ENCODE measurements around the gene RAPGEF4.

DNA sequence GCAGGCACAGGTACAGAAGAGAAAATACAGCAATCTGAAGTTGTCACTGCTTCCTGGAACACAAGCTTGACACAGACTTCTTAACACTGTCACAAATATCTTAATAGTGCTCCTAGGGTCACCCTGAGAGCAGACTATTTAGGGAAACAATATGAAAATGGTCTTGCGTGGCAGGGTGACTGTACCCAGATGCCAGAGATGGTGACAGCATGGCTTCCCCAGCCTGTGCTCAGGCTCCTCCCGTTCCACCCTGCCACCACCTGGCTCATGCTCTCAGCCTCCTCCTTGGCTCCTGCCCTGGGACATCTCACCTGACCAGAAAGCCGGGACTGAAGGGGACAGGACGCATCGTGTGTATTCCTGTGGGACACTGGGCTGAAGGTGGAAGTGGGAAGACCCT is 111.5 kb downstream of the RAPGEF4 start:
- TF ChIP-seq, protein P1, sequence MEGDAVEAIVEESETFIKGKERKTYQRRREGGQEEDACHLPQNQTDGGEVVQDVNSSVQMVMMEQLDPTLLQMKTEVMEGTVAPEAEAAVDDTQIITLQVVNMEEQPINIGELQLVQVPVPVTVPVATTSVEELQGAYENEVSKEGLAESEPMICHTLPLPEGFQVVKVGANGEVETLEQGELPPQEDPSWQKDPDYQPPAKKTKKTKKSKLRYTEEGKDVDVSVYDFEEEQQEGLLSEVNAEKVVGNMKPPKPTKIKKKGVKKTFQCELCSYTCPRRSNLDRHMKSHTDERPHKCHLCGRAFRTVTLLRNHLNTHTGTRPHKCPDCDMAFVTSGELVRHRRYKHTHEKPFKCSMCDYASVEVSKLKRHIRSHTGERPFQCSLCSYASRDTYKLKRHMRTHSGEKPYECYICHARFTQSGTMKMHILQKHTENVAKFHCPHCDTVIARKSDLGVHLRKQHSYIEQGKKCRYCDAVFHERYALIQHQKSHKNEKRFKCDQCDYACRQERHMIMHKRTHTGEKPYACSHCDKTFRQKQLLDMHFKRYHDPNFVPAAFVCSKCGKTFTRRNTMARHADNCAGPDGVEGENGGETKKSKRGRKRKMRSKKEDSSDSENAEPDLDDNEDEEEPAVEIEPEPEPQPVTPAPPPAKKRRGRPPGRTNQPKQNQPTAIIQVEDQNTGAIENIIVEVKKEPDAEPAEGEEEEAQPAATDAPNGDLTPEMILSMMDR (IDR thresholded peaks at IDR 0.05 in 2 of 3, conservative IDR thresholded peaks at IDR 0.05 in 1 of 3; ENCODE audit: borderline replicate concordance in 1 of 3, insufficient read depth in 1 of 3, low read depth in 2 of 3, low read length in 2 of 3): no peak
- TF ChIP-seq SP1 (IDR thresholded peaks at IDR 0.05; ENCODE audit: low read depth) (no peak), ZFX (IDR thresholded peaks at IDR 0.05) (no peak), SRF (IDR thresholded peaks at IDR 0.05; ENCODE audit: low read depth) (no peak), POLR2A (IDR thresholded peaks at IDR 0.05; ENCODE audit: borderline replicate concordance, extremely low read depth, insufficient read depth, insufficient read length) (no peak), EZH2phosphoT487 (IDR thresholded peaks at IDR 0.05; ENCODE audit: borderline replicate concordance) (no peak), ELF1 (IDR thresholded peaks at IDR 0.05; ENCODE audit: borderline replicate concordance, low read depth) (no peak), YY1 (IDR thresholded peaks at IDR 0.05; ENCODE audit: extremely low read depth, insufficient replicate concordance, low read depth, low read length) (no peak), ZNF274 (IDR thresholded peaks at IDR 0.05; ENCODE audit: low read depth, low read length) (no peak)
- TF ChIP-seq, protein P2, sequence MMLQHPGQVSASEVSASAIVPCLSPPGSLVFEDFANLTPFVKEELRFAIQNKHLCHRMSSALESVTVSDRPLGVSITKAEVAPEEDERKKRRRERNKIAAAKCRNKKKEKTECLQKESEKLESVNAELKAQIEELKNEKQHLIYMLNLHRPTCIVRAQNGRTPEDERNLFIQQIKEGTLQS (IDR thresholded peaks at IDR 0.05): no peak
- TF ChIP-seq, protein P3, sequence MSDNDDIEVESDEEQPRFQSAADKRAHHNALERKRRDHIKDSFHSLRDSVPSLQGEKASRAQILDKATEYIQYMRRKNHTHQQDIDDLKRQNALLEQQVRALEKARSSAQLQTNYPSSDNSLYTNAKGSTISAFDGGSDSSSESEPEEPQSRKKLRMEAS (IDR thresholded peaks at IDR 0.05): no peak
